Fibroblast of pulmonary artery (primary cell): ENCODE results near the gene RALGPS1.

Experiments used
- DNase-seq: peaks from one replicate; pipeline ENCODE4 v3.0.0-alpha.2; 2010; ENCODE audit warnings: low read depth
- H3K4me3 ChIP-seq: replicated peaks from 2 replicates; pipeline ENCODE4 v1.5.1; 2011; ENCODE audit warnings: low read depth, mild to moderate bottlenecking, control low read depth, low read length, moderate library complexity
- CTCF ChIP-seq: IDR thresholded peaks from 2 replicates; pipeline ENCODE4 v1.5.1; 2011; ENCODE audit warnings: mild to moderate bottlenecking, control low read depth, low read length, inconsistent platforms; ENCODE audit errors: missing control alignments

The RALGPS1 gene

DNA sequence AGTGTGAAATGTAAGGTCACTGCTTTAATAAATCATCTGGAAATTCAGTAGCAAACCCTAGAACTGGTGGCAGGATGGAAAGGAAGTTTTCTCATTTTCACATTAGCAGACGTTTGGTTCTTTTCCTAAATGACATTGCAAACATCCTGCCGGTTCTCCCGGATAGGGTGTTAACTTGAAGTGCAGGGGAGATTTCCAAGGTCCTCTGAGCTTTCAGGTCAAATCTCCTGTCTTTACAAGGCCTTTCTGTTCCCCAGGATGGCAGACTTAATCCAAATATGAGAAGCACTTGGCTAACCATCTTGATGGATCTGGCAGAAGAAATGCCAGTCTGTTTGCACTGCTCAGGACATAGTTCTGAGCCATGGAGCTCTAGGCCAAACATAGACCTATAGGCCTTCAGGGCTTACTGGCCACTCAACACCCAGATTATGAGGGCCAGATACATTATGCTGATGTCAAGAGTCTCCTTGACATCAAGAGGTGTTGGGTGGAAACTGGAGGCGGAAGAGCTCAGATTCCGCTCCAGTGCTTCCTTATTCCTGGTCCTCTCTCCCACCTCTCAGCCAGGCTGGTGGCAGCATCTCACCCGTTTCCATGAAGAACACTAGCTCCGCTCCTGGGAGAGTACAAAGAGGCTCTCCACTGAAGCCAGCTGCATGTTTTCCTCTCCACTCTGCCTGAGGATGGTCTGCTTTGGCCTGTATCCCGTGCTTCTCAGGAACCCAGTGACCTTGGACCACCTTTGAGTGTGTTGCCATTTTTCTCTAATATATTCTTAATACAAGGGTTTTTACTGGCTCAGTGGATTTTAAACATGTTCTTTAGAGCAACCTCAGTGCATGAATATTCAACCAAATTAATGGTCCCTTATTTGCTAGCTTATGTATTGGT is 61.0 kb downstream of the RALGPS1 start:
- H3K4me3 ChIP-seq = no peak overlapping the region
- no peak for DNase-seq

DNA sequence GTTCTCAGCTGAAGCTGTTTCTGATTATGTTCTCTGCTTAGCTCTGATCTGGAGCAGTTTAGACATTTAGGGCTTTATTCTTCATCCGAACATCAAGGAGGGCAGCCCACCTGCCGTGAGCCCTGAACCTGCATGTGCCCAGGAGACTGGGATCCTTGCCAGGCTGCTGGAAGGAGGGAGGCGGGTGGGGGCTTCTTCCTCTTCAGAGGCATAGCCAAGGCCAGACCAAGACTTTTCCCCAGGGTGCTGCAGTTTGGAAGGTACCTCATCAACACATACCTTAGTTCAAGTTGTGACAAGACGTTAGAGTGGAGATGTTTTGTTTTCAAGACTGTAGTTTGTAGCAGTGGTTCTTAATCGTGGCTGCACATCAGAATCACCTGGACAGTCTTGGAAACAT is 64.9 kb downstream of the RALGPS1 start:
- H3K4me3 ChIP-seq = no peak overlapping the region
- TF ChIP-seq CTCF = no peak
- no peak for DNase-seq

More for the DNA sequence above, 61.0 kb downstream of the RALGPS1 start:
- no peak for TF ChIP-seq CTCF

- H3K4me3 ChIP-seq = no peak overlapping the region
- peak; percentile 7 for DNase-seq
- no peak for TF ChIP-seq CTCF
These were observed 65.6 kb downstream of the RALGPS1 start for GRCh38 chr9:126980231-126980630.

DNA sequence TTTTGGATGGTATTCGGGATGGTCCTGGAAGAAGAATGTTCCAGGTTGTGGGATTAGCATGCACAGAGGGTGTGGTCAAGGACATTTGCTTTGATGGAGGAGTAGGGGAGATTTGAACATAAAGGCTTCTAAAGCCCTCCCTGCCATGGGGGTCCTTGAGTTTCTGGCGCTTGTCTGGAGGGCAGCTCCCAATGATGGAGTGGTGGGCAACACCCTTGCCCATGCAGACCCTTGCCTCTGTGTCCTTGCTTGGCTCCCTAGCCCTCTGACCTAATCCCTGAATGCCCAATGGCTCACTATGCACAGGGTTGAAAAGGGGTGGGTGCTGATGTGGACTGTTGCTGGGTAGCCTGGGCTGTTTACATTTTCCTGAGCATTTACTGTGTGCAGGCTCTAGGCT is 66.6 kb downstream of the RALGPS1 start:
- no peak overlapping the region for H3K4me3 ChIP-seq
- no peak for DNase-seq
- no peak for TF ChIP-seq CTCF

- no peak overlapping the region for H3K4me3 ChIP-seq
- no peak for TF ChIP-seq CTCF
- DNase-seq = no peak
These were observed 67.8 kb downstream of the RALGPS1 start for GRCh38 chr9:126982215-126983002.

GRCh38 chr9:126983767-126984166 is 69.2 kb downstream of the RALGPS1 start:
- no peak for TF ChIP-seq CTCF
- no peak overlapping the region for H3K4me3 ChIP-seq
- DNase-seq = no peak
